ENCODE results near the gene DEFB123.

Gene DEFB123

DNA sequence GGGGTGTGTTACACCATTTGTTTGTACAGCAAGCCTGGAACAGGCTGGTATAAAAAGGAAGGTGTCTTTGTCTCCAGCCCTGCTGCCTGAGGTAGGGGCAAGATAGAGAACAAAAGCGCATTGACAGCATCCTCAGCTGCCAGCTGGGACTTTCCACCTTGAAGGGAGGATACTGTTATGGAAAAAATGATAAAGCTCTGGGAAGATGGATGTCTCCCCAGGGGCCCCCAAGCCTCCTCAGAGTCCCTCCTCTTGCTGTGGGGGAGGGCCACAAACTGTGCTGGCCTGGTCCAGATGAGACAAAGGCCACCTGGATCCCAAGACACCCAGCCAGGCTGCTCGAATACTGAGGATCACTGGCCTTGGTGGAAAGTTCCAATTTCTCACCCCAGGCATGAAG lies 47.7 kb downstream of the DEFB123 start:
- no peak for TF ChIP-seq CTCF (IDR thresholded peaks at IDR 0.05)

GRCh38 chr20:31489152-31489551 lies 48.7 kb downstream of the DEFB123 start:
- Histone ChIP-seq H3K36me3 (no peaks in the 10 kb centered on the region), H3K4me1 (peaks cover 0 to 22% (median 7%) of the 10 kb centered on the region in 4 donors), H3K9me3 (no peaks in the 10 kb centered on the region), H3K27me3 (no peaks in the 10 kb centered on the region), H3K4me3 (no peak overlapping the region), H3K27ac (no peak overlapping the region)
- no peak for DNase-seq
- no peak for TF ChIP-seq CTCF (IDR thresholded peaks at IDR 0.05)
- intact Hi-C loops (cut with DNase I; ENCODE audit: low total_unique reads), result no loop called here

More for the DNA sequence above, 47.7 kb downstream of the DEFB123 start:
- no peak for DNase-seq
- Histone ChIP-seq H3K4me3 (no peak overlapping the region), H3K9me3 (no peaks in the 10 kb centered on the region), H3K4me1 (peaks cover 0 to 22% (median 7%) of the 10 kb centered on the region in 4 donors), H3K36me3 (no peaks in the 10 kb centered on the region), H3K27me3 (no peaks in the 10 kb centered on the region), H3K27ac (no peak overlapping the region)
- intact Hi-C loops (cut with DNase I; ENCODE audit: low total_unique reads), result no loop called here

DNA sequence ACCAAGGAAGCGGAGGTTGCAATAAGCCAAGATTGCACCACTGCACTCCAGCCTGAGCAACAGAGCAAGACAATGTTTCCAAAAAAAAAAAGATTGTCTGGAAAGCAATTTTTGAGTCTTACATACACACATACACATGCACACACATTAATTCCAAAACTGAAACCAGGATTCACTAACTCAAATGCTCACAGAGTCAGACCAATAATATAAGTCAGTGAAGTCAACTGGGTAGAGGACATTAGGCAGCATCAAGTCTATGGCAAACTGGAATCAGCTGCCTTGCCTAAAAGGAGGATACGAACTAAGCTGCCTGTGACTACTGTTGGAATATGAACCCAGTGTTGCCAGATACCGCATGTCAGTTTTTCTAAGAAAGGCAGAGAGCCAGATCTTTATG lies 50.3 kb downstream of the DEFB123 start:
- no peaks in the 10 kb centered on the region for H3K9me3 ChIP-seq
- H3K4me3 ChIP-seq, result no peak overlapping the region
- TF ChIP-seq CTCF (IDR thresholded peaks at IDR 0.05), result no peak
- no peak for DNase-seq
- no peaks in the 10 kb centered on the region for H3K36me3 ChIP-seq
- no peaks in the 10 kb centered on the region for H3K27me3 ChIP-seq
- no peak overlapping the region for H3K27ac ChIP-seq
- H3K4me1 ChIP-seq, result peaks cover 0 to 14% (median 4%) of the 10 kb centered on the region in 4 donors
- intact Hi-C loops (cut with DNase I; ENCODE audit: low total_unique reads), result no loop called here

- Histone ChIP-seq H3K4me1 (peaks cover 0 to 29% (median 16%) of the 10 kb centered on the region in 4 donors), H3K27ac (no peak overlapping the region), H3K36me3 (no peaks in the 10 kb centered on the region), H3K4me3 (no peak overlapping the region), H3K27me3 (no peaks in the 10 kb centered on the region), H3K9me3 (no peaks in the 10 kb centered on the region)
- intact Hi-C loops (cut with DNase I; ENCODE audit: low total_unique reads), result no loop called here
- no peak for DNase-seq
- peak; percentile 18 to 24 for TF ChIP-seq CTCF (IDR thresholded peaks at IDR 0.05)
Observed at GRCh38 chr20:31494131-31494530, 53.7 kb downstream of the DEFB123 start.

DNA sequence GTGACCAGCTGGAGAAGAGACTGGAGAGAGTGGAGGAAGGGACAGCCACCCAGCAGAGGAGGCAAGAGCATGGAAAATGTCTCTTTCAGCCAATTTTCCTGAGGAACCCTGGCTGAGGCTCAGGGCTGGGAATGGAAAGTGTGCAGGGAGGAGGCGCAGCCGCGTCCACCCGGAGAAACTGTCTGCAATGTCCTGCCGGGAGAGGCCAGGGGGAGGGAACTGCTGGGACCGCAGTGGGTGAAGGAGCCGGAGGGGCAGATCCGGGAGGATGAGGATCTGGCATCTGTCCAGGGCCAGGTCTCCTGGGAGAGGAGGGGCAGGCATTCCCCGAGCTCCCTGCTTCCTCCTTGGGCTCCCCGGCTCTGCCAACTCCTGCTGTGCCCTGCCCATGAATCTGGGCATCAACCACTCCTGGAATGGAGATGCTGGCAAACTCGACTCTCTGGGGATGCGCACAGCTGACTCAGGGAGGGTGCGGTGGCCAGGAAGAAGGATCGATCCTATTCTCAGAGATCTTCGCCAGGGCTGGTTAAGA lies 56.4 kb downstream of the DEFB123 start:
- peak; percentile 63 to 92 for DNase-seq
- no peaks in the 10 kb centered on the region for H3K27me3 ChIP-seq
- H3K4me1 ChIP-seq, result peaks cover 0 to 29% (median 16%) of the 10 kb centered on the region in 4 donors
- no peaks in the 10 kb centered on the region for H3K9me3 ChIP-seq
- peak overlapping the region; percentile 33 to 41 for H3K4me3 ChIP-seq
- intact Hi-C loops (cut with DNase I; ENCODE audit: low total_unique reads), result no loop called here
- peak overlapping the region; percentile 62 to 73 for H3K27ac ChIP-seq
- TF ChIP-seq CTCF (IDR thresholded peaks at IDR 0.05), result no peak
- no peaks in the 10 kb centered on the region for H3K36me3 ChIP-seq

Data from tibial artery (tissue), 4 donors.